Loucy (cell line): ENCODE results near the gene U2AF2.
"Not testable (repeated sequence)": the region's sequence is repeated elsewhere in the genome, so short reads cannot be mapped to it uniquely, and the experiment has no call there.

Source experiments
- EZH2phosphoT487 ChIP-seq: fragments of 200-600 bp; IDR thresholded peaks from 2 replicates; pipeline ENCODE4 v1.6.1; 2018; ENCODE audit warnings: antibody characterized with exemption, mild to moderate bottlenecking, moderate library complexity, borderline replicate concordance
- TF ChIP-seq, protein P1 (sequence below): fragments of 200-600 bp; sonication (generic); conservative IDR thresholded peaks from 2 replicates; pipeline ENCODE4 v1.5.1; 2014; ENCODE audit warnings: mild to moderate bottlenecking, antibody characterized with exemption, low read length

GRCh38 chr19:55717879-55718711, 63.3 kb downstream of the U2AF2 start:
- TF ChIP-seq, protein P1, sequence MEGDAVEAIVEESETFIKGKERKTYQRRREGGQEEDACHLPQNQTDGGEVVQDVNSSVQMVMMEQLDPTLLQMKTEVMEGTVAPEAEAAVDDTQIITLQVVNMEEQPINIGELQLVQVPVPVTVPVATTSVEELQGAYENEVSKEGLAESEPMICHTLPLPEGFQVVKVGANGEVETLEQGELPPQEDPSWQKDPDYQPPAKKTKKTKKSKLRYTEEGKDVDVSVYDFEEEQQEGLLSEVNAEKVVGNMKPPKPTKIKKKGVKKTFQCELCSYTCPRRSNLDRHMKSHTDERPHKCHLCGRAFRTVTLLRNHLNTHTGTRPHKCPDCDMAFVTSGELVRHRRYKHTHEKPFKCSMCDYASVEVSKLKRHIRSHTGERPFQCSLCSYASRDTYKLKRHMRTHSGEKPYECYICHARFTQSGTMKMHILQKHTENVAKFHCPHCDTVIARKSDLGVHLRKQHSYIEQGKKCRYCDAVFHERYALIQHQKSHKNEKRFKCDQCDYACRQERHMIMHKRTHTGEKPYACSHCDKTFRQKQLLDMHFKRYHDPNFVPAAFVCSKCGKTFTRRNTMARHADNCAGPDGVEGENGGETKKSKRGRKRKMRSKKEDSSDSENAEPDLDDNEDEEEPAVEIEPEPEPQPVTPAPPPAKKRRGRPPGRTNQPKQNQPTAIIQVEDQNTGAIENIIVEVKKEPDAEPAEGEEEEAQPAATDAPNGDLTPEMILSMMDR, result not testable (repeated sequence)
- TF ChIP-seq EZH2phosphoT487, result not testable (repeated sequence)
